GM23248 (cell line): ENCODE data around the gene MIOS.

Experiments
- EZH2 ChIP-seq: fragments of 200-600 bp; sonication (generic); IDR thresholded peaks from 2 replicates; pipeline ENCODE4 v1.6.1; 2018; ENCODE audit warnings: antibody characterized with exemption, mild to moderate bottlenecking; ENCODE audit not compliant: insufficient read depth, poor library complexity, severe bottlenecking
- EZH2phosphoT487 ChIP-seq: fragments of 200-600 bp; sonication (generic); IDR thresholded peaks from 2 replicates; pipeline ENCODE4 v1.6.1; 2018; ENCODE audit warnings: antibody characterized with exemption, moderate library complexity, mild to moderate bottlenecking, low read depth; ENCODE audit not compliant: insufficient read depth

- TF ChIP-seq EZH2phosphoT487 (no peak), EZH2 (no peak)
Observed at GRCh38 chr7:7583731-7584130, 17.0 kb downstream of the MIOS start.
